HAP-1 (cell line): ENCODE data around the gene ADAP2.

Experiments
- DNase-seq, 2 experiments: peaks; one replicate each; pipeline ENCODE4 v3.0.0-alpha.2; 2016 to 2020; ENCODE audit warnings: low spot score in 2 of 2
- H3K27me3 ChIP-seq: fragments of 250-450 bp; sonication (Bioruptor Pico); 2 replicates; pipeline ENCODE4 v1.5.1; 2020; ENCODE audit warnings: low read depth, mild to moderate bottlenecking, moderate library complexity
- H3K36me3 ChIP-seq: fragments of 250-450 bp; sonication (Bioruptor Pico); replicated peaks from 2 replicates; pipeline ENCODE4 v1.5.1; 2020; ENCODE audit warnings: mild to moderate bottlenecking
- H3K4me1 ChIP-seq: fragments of 250-450 bp; sonication (Bioruptor Pico); 2 replicates; pipeline ENCODE4 v1.5.1; 2020; ENCODE audit warnings: mild to moderate bottlenecking
- H3K4me3 ChIP-seq: fragments of 250-450 bp; sonication (Bioruptor Pico); 2 replicates; pipeline ENCODE4 v1.5.1; 2020; ENCODE audit warnings: mild to moderate bottlenecking, moderate library complexity
- H3K9me3 ChIP-seq: fragments of 250-450 bp; sonication (Bioruptor Pico); 2 replicates; pipeline ENCODE4 v1.5.1; 2020; ENCODE audit warnings: mild to moderate bottlenecking, moderate library complexity
- in situ Hi-C: fragments of 300-500 bp; cut with MboI; formaldehyde crosslinking; loops from 3 replicates; pipeline ENCODE4 v1.14.3; 2020; ENCODE audit warnings: low sequenced_read_pairs, inconsistent platforms, mixed read lengths

ADAP2 gene

GRCh38 chr17:30997270-30997669 lies 75.5 kb downstream of the ADAP2 start:
- in situ Hi-C loops, result no loop called here
- peaks cover 16% of the 10 kb centered on the region for H3K36me3 ChIP-seq
- DNase-seq, result no peak

DNA sequence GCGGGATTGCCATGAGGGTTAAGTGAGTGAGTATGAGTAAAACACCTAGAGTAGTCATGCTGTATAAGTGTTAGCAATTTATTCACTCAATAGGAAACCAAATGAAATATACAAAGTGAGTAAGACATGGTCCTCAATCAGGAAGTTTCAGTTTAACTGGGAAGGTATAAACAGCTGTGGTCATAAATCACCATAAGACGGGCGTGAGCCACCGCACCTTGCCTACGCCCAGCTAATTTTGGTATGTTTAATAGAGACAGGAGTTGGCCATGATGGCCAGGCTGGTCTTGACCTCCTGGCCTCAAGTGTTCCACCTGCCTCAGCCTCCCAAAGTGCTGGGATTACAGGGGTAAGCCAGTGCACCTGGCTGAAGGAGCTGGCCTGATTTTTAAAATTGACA lies 76.1 kb downstream of the ADAP2 start:
- Histone ChIP-seq H3K36me3 (peaks cover 16% of the 10 kb centered on the region), H3K4me3 (no peak overlapping the region), H3K4me1 (no peaks in the 10 kb centered on the region), H3K9me3 (no peaks in the 10 kb centered on the region), H3K27me3 (no peaks in the 10 kb centered on the region)
- DNase-seq, result no peak
- in situ Hi-C loops, result no loop called here

More at GRCh38 chr17:30997270-30997669, 75.5 kb downstream of the ADAP2 start:
- Histone ChIP-seq H3K27me3 (no peaks in the 10 kb centered on the region), H3K4me1 (no peaks in the 10 kb centered on the region), H3K9me3 (no peaks in the 10 kb centered on the region), H3K4me3 (no peak overlapping the region)

DNA sequence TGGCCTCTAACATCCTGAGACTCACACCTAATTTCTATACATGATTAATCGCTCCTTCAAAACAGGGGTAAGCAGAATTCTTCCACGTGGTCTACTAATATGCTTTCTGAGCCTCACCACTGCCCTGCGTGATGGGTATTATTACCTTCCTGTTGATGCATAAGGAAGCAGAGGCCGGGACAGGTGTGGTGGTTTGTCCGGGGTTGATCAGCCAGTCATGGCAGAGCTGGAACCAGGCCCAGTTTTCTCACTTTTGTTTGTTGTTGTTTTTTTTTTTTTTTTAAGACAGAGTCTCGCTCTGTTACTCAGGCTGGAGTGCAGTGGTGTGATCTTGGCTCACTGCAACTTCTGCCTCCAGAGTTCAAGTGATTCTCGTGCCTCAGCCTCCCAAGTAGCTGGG lies 80.3 kb downstream of the ADAP2 start:
- Histone ChIP-seq H3K36me3 (peaks cover 15% of the 10 kb centered on the region), H3K4me1 (no peaks in the 10 kb centered on the region; the same call in 1 of the 2 replicates), H3K4me3 (no peak overlapping the region), H3K9me3 (no peaks in the 10 kb centered on the region), H3K27me3 (no peaks in the 10 kb centered on the region)
- no peak for DNase-seq
- in situ Hi-C loops, result loop anchor here (25.0 kb wide), 1 partner anchor 210 kb away; no protein-coding TSS in a partner anchor

- no peak for DNase-seq
- peaks cover 11% of the 10 kb centered on the region for H3K4me1 ChIP-seq
- in situ Hi-C loops, result loop anchor here (25.0 kb wide), 1 partner anchor 209 kb away; no protein-coding TSS in a partner anchor
- peaks cover 9% of the 10 kb centered on the region; the same call in 1 of the 2 replicates for H3K36me3 ChIP-seq
- H3K27me3 ChIP-seq, result no peaks in the 10 kb centered on the region
- no peak overlapping the region for H3K4me3 ChIP-seq
- H3K9me3 ChIP-seq, result no peaks in the 10 kb centered on the region
Observed at GRCh38 chr17:31003225-31003866, 81.6 kb downstream of the ADAP2 start.

- no peak overlapping the region for H3K4me3 ChIP-seq
- peaks cover 6% of the 10 kb centered on the region; the same call in 1 of the 2 replicates for H3K36me3 ChIP-seq
- H3K4me1 ChIP-seq, result peaks cover 11% of the 10 kb centered on the region
- in situ Hi-C loops, result loop anchor here (25.0 kb wide), 1 partner anchor 208 kb away; no protein-coding TSS in a partner anchor
- H3K9me3 ChIP-seq, result no peaks in the 10 kb centered on the region
- DNase-seq, result no peak
- H3K27me3 ChIP-seq, result no peaks in the 10 kb centered on the region
Observed at GRCh38 chr17:31004160-31004559, 82.4 kb downstream of the ADAP2 start.

DNA sequence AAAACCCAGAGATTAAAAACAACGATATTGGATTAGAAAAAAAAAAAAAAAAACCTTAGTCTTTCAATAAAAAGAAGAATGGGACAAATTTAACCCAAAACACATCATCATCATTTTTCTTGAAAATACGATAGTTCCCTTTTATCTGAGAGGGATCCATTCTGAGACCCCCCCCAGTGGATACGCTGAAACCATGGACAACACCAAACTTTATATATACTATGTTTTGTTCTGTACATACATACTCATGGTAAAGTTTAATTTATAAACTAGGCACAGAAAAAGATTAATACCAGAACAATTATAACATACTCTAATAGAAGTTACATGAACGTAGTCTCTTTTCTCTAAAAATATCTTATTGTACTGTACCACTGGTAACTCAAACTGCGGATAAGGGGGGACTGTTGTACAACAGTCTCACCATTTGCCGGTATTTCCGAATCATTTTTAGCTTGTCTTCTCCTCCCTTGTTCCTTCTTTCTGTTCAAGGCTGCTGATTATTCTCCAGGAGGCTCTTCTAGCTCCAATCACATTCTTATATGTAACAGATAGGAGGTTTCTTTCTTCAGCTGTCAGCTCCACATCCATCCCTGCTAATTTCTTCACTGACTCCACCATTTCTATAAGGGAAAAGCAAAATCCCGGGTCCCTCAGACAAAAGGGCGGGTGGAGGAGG lies 86.1 kb downstream of the ADAP2 start:
- peak in 1 of 2 experiments; percentile 46 for DNase-seq
- in situ Hi-C loops, result loop anchor here (25.0 kb wide), 1 partner anchor 204 kb away; no protein-coding TSS in a partner anchor
- H3K4me1 ChIP-seq, result peaks cover 11% of the 10 kb centered on the region
- H3K9me3 ChIP-seq, result no peaks in the 10 kb centered on the region
- H3K36me3 ChIP-seq, result no peaks in the 10 kb centered on the region
- peak overlapping the region; percentile 52 for H3K4me3 ChIP-seq
- H3K27me3 ChIP-seq, result no peaks in the 10 kb centered on the region

DNA sequence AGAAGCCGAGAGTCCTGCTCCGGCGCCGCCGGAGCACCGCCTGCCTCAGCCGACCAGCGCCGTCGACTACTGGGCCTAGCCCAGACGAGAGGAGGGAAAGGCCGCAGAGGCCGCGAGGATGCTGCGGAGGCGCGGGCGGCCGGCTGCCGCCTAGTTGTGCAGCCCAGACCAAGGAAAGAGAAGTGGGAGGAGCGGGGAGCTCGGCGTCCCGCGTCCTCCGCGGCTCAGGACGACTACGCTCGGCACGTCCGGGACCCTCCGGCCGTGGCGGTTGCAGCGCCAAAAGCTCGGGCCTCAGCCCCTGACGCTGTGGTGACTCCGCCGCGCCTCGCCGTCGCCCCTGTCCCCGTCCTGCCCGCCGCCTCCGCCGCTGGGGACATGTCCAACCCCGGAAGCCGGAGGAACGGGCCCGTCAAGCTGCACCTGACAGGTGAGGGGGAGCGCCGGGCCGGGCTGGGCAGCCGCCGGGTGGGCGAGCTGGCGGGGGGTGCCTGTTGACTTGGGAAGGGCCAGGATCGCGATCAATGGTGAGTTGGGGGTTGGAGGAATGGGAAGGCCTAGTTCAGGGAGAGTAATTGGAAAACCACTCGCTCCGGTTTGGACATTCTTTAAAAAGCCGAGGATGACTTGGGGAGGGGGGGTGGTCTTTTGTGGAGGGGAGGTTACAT lies 86.8 kb downstream of the ADAP2 start:
- peak overlapping the region; percentile 52 for H3K4me3 ChIP-seq
- DNase-seq, result peak; percentile 49 to 73
- in situ Hi-C loops, result loop anchor here (25.0 kb wide), 1 partner anchor 204 kb away; no protein-coding TSS in a partner anchor
- H3K27me3 ChIP-seq, result no peaks in the 10 kb centered on the region
- H3K36me3 ChIP-seq, result no peaks in the 10 kb centered on the region; the same call in 1 of the 2 replicates
- H3K4me1 ChIP-seq, result peaks cover 11% of the 10 kb centered on the region
- H3K9me3 ChIP-seq, result no peaks in the 10 kb centered on the region
